ENCODE results near the gene TRIP4.

TRIP4 gene

DNA sequence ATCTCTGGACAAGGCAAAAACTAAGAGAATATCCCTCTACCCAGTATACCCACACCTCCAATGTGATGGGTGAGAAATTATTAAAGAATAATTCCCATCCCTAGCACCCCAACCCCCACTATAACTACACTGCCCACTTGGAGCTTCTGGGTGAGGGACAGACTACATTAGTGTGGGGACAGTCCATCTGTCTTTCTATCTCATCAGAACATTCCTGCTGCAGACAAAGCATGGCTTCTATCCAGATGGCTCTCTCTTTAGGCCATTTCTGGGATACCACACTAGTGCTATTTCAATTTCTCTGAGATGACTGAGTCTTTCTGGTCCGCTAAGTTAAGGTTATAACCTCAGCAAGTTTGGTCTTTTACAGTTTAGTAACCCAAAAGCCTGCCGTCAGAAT is 38.3 kb upstream of the TRIP4 start:
- no peak overlapping the region for H2BK5ac ChIP-seq (ENCODE audit: low read depth, low read length, poor library complexity, severe bottlenecking)
- no peak overlapping the region for H3K9ac ChIP-seq (ENCODE audit: low read length)
- H3K36me3 ChIP-seq (ENCODE audit: control insufficient read depth in 1 of 2, insufficient read depth in 2 of 2, low read depth in 1 of 2, low read length in 2 of 2): peaks cover 0 to 15% of the 10 kb centered on the region in 2 experiments
- DNase-seq: no peak
- no peak overlapping the region for H3K4ac ChIP-seq (ENCODE audit: low read depth in 1 of 2, low read length in 2 of 2)
- no peak overlapping the region for H2BK15ac ChIP-seq (ENCODE audit: low read depth, poor library complexity, severe bottlenecking)
- H4K8ac ChIP-seq (ENCODE audit: low read length): no peak overlapping the region
- H3K9me3 ChIP-seq (ENCODE audit: control insufficient read depth, low read length): no peaks in the 10 kb centered on the region
- 100% methylated on average over 2 of the region's 2 CpGs for WGBS
- H2BK120ac ChIP-seq (ENCODE audit: low read depth, low read length): no peak overlapping the region
- H3K4me1 ChIP-seq (ENCODE audit: control insufficient read depth, insufficient read depth, low read depth, low read length): peaks cover 3% of the 10 kb centered on the region
- H3K27ac ChIP-seq (ENCODE audit: low read length, poor library complexity, severe bottlenecking): no peak overlapping the region
- H2BK12ac ChIP-seq (ENCODE audit: low read length in 2 of 2): no peak overlapping the region
- H2AK5ac ChIP-seq (ENCODE audit: low read length, severe bottlenecking): no peak overlapping the region
- no peak overlapping the region for H3K4me2 ChIP-seq (ENCODE audit: low read length, poor library complexity, severe bottlenecking)
- H3K27me3 ChIP-seq (ENCODE audit: control insufficient read depth in 1 of 2, insufficient read depth in 1 of 2, low read length in 2 of 2): no peaks in the 10 kb centered on the region
- no peak overlapping the region for H3K23ac ChIP-seq (ENCODE audit: low read length in 2 of 2)
- H3K79me1 ChIP-seq (replicated peaks; ENCODE audit: low read length, poor library complexity, severe bottlenecking): peaks cover 9% of the 10 kb centered on the region
- no peak overlapping the region for H3K14ac ChIP-seq (ENCODE audit: low read length in 2 of 2)
- H4K91ac ChIP-seq (ENCODE audit: low read length): no peak overlapping the region
- H3K4me3 ChIP-seq (ENCODE audit: insufficient read depth in 1 of 2, low read depth in 1 of 2, low read length in 2 of 2): no peak overlapping the region
- H2AFZ ChIP-seq (ENCODE audit: low read depth, low read length): no peak overlapping the region
- no peak overlapping the region for H3K18ac ChIP-seq (ENCODE audit: low read depth in 1 of 2, low read length in 2 of 2)

DNA sequence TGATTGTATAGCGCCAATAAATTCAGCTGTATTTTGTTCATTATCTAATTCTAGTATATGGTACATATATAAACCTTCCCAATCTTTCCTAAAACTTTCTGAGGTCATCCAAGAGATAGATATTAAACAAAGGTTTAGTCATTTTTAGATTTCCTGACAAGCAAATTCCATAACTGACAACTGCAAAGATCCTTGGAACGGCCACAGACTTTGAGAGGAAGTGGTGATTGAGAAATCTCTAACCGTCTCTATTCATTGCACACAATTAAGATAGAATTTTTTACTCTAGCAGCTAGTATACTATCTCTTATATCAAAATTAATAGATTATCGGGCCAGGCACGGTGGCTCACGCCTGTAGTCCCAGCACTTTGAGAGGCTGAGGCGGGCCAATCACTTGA is 36.4 kb upstream of the TRIP4 start:
- 95% methylated on average over 4 of the region's 7 CpGs for WGBS

DNA sequence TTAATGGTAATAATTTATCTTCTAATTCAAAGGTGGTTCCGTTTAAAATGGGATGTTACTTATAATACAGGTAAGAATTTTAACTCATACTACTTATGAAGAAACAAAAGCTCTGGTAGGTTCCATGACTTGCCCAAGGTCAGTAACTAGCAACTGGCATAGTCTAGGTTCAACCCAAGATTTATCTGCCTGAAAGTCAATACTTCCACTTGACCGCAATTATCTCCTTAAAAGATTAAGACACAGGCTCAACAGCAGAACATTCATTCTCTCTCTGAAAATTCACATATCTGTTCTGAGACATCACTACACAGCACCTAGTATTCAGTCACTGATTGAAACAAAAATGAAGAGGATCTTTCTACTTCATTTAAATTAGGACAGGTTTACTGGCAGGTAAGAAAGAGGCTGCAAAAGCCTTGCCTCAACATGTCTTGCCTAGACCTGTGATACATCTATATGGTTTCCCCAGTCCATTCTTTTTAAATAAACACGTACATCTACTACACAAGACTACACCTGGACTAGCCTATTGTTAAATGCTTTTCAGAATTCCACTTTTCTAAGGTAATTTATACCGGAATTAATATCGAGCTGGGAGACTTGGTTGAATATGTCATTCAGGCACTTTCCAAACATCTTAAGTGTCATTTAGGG is 32.8 kb upstream of the TRIP4 start:
- Histone ChIP-seq H2AK5ac (ENCODE audit: low read length, severe bottlenecking) (no peak overlapping the region), H3K36me3 (ENCODE audit: control insufficient read depth in 1 of 2, insufficient read depth in 2 of 2, low read depth in 1 of 2, low read length in 2 of 2) (no peaks in the 10 kb centered on the region), H3K23ac (ENCODE audit: low read length in 2 of 2) (no peak overlapping the region), H2BK15ac (ENCODE audit: low read depth, poor library complexity, severe bottlenecking) (no peak overlapping the region), H3K4me2 (ENCODE audit: low read length, poor library complexity, severe bottlenecking) (peak overlapping the region; percentile 78), H2BK12ac (ENCODE audit: low read length in 2 of 2) (no peak overlapping the region), H3K4me3 (ENCODE audit: insufficient read depth in 1 of 2, low read depth in 1 of 2, low read length in 2 of 2) (peak overlapping the region; percentile 95 to 98), H2BK120ac (ENCODE audit: low read depth, low read length) (no peak overlapping the region), H3K14ac (ENCODE audit: low read length in 2 of 2) (no peak overlapping the region), H4K8ac (ENCODE audit: low read length) (no peak overlapping the region), H3K9ac (ENCODE audit: low read length) (peak overlapping the region; percentile 96), H3K4me1 (ENCODE audit: control insufficient read depth, insufficient read depth, low read depth, low read length) (peaks cover 4% of the 10 kb centered on the region), H2AFZ (ENCODE audit: low read depth, low read length) (no peak overlapping the region), H2BK5ac (ENCODE audit: low read depth, low read length, poor library complexity, severe bottlenecking) (no peak overlapping the region), H4K91ac (ENCODE audit: low read length) (no peak overlapping the region), H3K9me3 (ENCODE audit: control insufficient read depth, low read length) (no peaks in the 10 kb centered on the region), H3K79me1 (replicated peaks; ENCODE audit: low read length, poor library complexity, severe bottlenecking) (peaks cover 2% of the 10 kb centered on the region), H3K27ac (ENCODE audit: low read length, poor library complexity, severe bottlenecking) (no peak overlapping the region), H3K4ac (ENCODE audit: low read depth in 1 of 2, low read length in 2 of 2) (no peak overlapping the region), H3K27me3 (ENCODE audit: control insufficient read depth in 1 of 2, insufficient read depth in 1 of 2, low read length in 2 of 2) (no peaks in the 10 kb centered on the region), H3K18ac (ENCODE audit: low read depth in 1 of 2, low read length in 2 of 2) (peak overlapping the region in 1 of 2 experiments; percentile 37)
- WGBS: 51% methylated on average over 2 of the region's 5 CpGs
- DNase-seq: no peak

More for the DNA sequence above, 36.4 kb upstream of the TRIP4 start:
- DNase-seq: no peak
- Histone ChIP-seq H3K23ac (ENCODE audit: low read length in 2 of 2) (no peak overlapping the region), H3K14ac (ENCODE audit: low read length in 2 of 2) (no peak overlapping the region), H3K4me3 (ENCODE audit: insufficient read depth in 1 of 2, low read depth in 1 of 2, low read length in 2 of 2) (no peak overlapping the region), H4K8ac (ENCODE audit: low read length) (no peak overlapping the region), H2BK12ac (ENCODE audit: low read length in 2 of 2) (no peak overlapping the region), H3K9ac (ENCODE audit: low read length) (no peak overlapping the region), H3K4ac (ENCODE audit: low read depth in 1 of 2, low read length in 2 of 2) (no peak overlapping the region), H4K91ac (ENCODE audit: low read length) (no peak overlapping the region), H2BK120ac (ENCODE audit: low read depth, low read length) (no peak overlapping the region), H2AFZ (ENCODE audit: low read depth, low read length) (no peak overlapping the region), H2AK5ac (ENCODE audit: low read length, severe bottlenecking) (no peak overlapping the region), H2BK5ac (ENCODE audit: low read depth, low read length, poor library complexity, severe bottlenecking) (no peak overlapping the region), H3K4me2 (ENCODE audit: low read length, poor library complexity, severe bottlenecking) (no peak overlapping the region), H2BK15ac (ENCODE audit: low read depth, poor library complexity, severe bottlenecking) (no peak overlapping the region), H3K18ac (ENCODE audit: low read depth in 1 of 2, low read length in 2 of 2) (no peak overlapping the region), H3K79me1 (replicated peaks; ENCODE audit: low read length, poor library complexity, severe bottlenecking) (peaks cover 8% of the 10 kb centered on the region), H3K27ac (ENCODE audit: low read length, poor library complexity, severe bottlenecking) (no peak overlapping the region), H3K9me3 (ENCODE audit: control insufficient read depth, low read length) (no peaks in the 10 kb centered on the region), H3K36me3 (ENCODE audit: control insufficient read depth in 1 of 2, insufficient read depth in 2 of 2, low read depth in 1 of 2, low read length in 2 of 2) (peaks cover 0 to 15% of the 10 kb centered on the region in 2 experiments), H3K27me3 (ENCODE audit: control insufficient read depth in 1 of 2, insufficient read depth in 1 of 2, low read length in 2 of 2) (no peaks in the 10 kb centered on the region), H3K4me1 (ENCODE audit: control insufficient read depth, insufficient read depth, low read depth, low read length) (peaks cover 3% of the 10 kb centered on the region)

DNA sequence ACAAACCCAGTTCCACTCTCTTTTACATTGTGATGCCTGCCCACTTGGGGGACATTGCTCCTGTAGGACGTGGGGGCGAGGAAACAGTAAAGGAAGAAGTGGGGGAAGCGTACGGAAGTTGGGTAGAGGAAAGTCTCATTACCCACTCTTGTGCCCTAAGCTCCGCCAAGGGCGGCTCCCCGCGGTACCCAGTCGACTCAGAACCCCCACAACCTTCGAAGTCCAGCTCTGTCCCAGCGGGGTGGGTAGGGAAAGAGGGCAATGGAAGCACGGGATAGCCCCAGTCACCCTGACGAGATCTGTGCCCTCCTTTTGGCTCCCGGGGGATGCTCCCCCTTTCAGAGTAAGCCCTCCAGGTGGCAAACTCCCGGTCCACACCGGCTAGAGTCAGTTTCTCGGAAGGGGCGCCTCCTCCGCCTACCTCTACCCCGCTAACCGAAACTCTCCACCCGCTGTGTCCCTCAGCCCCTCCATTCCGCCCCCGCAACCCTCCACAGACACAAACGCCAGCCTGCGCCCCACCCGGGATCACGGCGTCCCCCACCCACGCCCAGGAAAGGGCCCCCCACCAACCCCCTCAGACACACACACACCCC is 32.2 kb upstream of the TRIP4 start:
- DNase-seq: peak; percentile 26
- H2BK12ac ChIP-seq (ENCODE audit: low read length in 2 of 2): peak overlapping the region in 1 of 2 experiments; percentile 42
- H3K4me2 ChIP-seq (ENCODE audit: low read length, poor library complexity, severe bottlenecking): peak overlapping the region; percentile 78
- H2AFZ ChIP-seq (ENCODE audit: low read depth, low read length): peak overlapping the region; percentile 99
- peak overlapping the region; percentile 19 for H2BK15ac ChIP-seq (ENCODE audit: low read depth, poor library complexity, severe bottlenecking)
- no peaks in the 10 kb centered on the region for H3K9me3 ChIP-seq (ENCODE audit: control insufficient read depth, low read length)
- H3K4ac ChIP-seq (ENCODE audit: low read depth in 1 of 2, low read length in 2 of 2): peak overlapping the region; percentile 70 to 95
- H3K4me1 ChIP-seq (ENCODE audit: control insufficient read depth, insufficient read depth, low read depth, low read length): peaks cover 4% of the 10 kb centered on the region
- no peak overlapping the region for H2BK120ac ChIP-seq (ENCODE audit: low read depth, low read length)
- H2BK5ac ChIP-seq (ENCODE audit: low read depth, low read length, poor library complexity, severe bottlenecking): peak overlapping the region; percentile 24
- H3K27me3 ChIP-seq (ENCODE audit: control insufficient read depth in 1 of 2, insufficient read depth in 1 of 2, low read length in 2 of 2): no peaks in the 10 kb centered on the region
- peak overlapping the region; percentile 52 for H4K91ac ChIP-seq (ENCODE audit: low read length)
- H3K14ac ChIP-seq (ENCODE audit: low read length in 2 of 2): peak overlapping the region in 1 of 2 experiments; percentile 94
- peak overlapping the region; percentile 85 for H3K27ac ChIP-seq (ENCODE audit: low read length, poor library complexity, severe bottlenecking)
- H2AK5ac ChIP-seq (ENCODE audit: low read length, severe bottlenecking): no peak overlapping the region
- 1% methylated on average over 26 of the region's 30 CpGs for WGBS
- peak overlapping the region; percentile 96 for H3K9ac ChIP-seq (ENCODE audit: low read length)
- peak overlapping the region; percentile 95 to 98 for H3K4me3 ChIP-seq (ENCODE audit: insufficient read depth in 1 of 2, low read depth in 1 of 2, low read length in 2 of 2)
- H3K23ac ChIP-seq (ENCODE audit: low read length in 2 of 2): peak overlapping the region in 1 of 2 experiments; percentile 10
- peak overlapping the region; percentile 37 to 94 for H3K18ac ChIP-seq (ENCODE audit: low read depth in 1 of 2, low read length in 2 of 2)
- H3K79me1 ChIP-seq (replicated peaks; ENCODE audit: low read length, poor library complexity, severe bottlenecking): peaks cover 2% of the 10 kb centered on the region
- no peaks in the 10 kb centered on the region for H3K36me3 ChIP-seq (ENCODE audit: control insufficient read depth in 1 of 2, insufficient read depth in 2 of 2, low read depth in 1 of 2, low read length in 2 of 2)
- peak overlapping the region; percentile 35 for H4K8ac ChIP-seq (ENCODE audit: low read length)
